GM18526 (cell line): ENCODE data around the gene HIGD2B.

Experiments
- POLR2A ChIP-seq: IDR thresholded peaks from 3 replicates; pipeline ENCODE4 v1.6.1; 2011; ENCODE audit not compliant: insufficient read length; ENCODE audit errors: extremely low read depth

Gene HIGD2B, protein sequence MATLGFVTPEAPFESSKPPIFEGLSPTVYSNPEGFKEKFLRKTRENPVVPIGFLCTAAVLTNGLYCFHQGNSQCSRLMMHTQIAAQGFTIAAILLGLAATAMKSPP

DNA sequence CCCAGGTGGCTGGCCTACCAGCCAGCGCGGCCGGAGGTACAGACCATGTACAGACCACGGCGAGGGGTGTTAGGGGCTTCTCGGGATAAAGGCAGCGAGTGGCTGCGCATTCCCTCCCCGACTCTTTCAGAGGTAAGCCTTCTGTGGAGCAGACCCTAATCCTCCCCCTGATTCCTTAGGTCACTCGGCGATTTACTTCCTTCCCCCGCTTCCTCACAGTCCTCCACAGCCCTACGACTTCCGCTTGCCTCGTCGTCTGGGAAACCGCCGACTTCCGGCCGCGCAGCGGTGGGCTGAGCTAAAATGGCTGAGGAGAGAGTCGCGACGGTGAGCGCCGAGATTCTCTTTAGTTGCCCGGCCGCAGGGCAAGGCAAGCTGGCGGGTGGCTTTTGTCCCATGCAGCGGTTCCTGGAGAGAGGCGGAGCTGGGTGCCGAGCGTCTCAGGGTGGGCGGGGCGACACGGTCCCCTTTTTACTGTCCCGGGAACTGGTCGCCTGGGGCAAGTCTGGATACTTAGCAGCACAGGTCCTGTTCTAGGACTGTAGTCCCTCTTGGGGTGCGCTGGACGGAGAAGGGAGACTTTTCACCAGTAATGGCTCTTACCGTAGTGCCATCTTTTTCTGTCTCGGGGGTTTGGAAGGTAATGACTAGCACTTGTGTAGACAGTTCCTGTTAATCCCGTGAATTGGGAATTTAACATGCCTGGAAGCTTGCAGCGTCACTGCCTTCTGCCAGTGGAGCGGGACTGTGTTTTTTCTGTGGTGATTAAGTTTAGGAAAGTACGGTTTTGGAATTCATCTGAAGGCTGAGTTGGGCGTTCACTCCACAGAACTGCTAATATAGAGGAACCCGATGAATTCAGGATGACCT is at the start of gene HIGD2B, which contains the start of gene BBS4:
HIGD2B (minus strand) TSS at position 258 of the 870 bp plus-strand sequence. CDS start 9,808 bp downstream, outside the sequence.
BBS4 (plus strand) TSS at position 283 of the 870 bp plus-strand sequence; CDS start at position 304, 21 bp downstream.
- no peak for TF ChIP-seq POLR2A

DNA sequence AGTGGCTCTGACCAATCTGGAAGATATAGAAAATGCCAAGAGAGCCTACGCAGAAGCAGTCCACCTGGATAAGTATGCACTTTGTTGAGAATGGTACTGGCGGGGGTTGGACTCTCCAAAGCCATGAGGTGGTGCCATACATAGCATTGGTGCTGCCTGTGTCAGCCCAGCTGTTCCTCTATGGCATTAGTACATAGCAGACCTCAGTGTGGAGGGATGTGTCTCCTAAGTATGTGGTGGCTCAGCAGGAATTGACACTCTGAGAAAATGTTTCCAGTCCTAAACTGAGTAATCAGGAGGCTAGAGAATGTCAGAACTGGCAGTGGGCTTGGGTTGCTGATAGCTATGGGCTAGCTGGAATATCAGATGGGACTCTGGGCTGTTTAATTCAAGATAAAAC is 49.1 kb upstream of the HIGD2B start:
- no peak for TF ChIP-seq POLR2A

DNA sequence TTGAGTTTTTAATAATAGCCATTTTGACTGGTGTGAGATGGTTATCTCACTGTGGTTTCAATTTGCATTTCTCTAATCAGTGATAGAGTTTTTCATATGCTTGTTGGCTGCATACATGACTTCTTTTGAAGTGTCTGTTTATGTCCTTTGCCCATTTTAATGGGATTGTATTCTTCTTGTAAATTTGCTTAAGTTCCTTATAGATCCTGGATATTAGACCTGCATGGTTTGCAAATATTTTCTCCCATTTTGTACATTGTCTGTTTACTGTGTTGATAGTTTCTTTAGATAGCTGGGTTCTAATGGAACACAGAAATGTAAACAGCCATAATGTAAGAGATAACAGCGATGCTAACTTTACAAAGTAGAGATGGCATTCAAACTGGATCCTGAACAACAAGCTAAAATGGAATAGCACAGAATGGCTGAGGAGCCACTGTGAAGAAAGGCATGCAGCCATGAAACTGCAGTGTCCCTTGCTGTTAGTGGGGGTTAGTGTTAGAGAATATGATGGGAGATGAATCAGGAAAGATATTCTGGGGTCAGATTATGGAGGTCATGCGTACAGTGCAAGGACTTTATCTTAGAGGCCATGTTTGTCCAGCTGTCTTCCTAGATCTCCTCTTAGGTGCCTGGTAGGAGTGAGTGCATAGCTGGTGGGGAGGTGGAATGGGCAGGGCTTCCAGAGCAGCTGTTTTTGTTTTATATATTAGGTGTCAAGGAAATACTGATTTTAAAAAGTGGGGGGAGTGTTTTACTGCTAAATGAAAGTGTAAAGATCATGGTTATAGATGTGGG is 48.2 kb upstream of the HIGD2B start:
- no peak for TF ChIP-seq POLR2A

DNA sequence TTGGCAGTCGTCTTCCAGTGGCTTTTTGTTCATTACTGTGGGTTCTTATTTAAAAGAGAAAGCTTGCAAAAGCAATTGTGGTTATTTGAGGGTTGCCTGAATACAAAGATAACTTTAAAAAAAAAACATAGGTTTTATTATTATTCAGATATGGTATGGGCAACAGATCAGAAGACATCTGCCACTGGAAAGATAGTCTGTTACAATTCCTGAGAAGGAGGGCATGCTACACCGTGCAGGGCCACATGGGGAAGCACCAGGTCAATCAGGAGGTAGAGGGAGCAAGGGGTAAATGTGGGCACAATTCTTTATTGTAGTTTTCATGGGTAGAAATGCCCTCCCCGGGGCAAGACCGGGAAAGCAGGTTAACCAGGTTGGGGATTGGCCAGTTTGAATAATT is 46.5 kb upstream of the HIGD2B start:
- TF ChIP-seq POLR2A = no peak

DNA sequence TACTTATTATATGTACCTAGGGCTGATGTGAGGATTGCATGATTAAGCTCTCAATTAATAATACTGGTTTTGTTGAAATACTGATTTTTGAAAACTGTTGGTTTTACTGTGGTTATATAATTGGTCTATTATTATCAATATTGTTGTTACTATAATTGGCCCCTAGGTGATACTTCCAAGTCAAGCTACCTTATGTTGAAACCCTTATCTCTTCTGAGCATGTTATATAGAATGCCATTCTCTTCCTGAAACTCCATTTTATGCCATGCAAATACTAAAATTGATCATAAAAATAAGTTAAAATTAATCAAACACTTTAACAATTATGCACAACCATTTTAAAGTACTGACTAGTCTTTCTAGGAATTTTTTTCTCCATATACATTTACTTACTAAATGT is 46.1 kb upstream of the HIGD2B start:
- no peak for TF ChIP-seq POLR2A

GRCh38 chr15:72728821-72729220 is 42.8 kb upstream of the HIGD2B start:
- no peak for TF ChIP-seq POLR2A

- no peak for TF ChIP-seq POLR2A
Observed at GRCh38 chr15:72727154-72727553, 41.2 kb upstream of the HIGD2B start.

GRCh38 chr15:72725446-72725845 is 39.5 kb upstream of the HIGD2B start:
- TF ChIP-seq POLR2A = no peak

DNA sequence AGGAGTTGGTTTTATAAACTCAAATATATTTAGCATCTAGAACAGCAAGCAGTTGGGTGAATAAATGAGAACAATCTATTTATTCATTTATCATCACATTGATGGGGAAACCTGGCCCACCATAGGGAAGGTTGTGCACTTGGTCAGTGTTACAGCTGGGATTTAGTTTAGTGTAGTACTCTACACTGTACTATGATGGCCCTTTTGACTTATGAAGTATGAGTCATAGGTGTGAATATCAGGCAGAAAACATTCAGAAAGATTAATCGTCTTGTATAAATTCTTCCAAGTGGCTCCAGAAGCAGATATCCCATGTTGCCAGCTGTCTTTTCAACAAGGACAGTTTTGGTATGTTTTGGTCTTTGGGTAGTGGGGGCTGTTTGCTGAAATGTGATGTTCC is 38.0 kb upstream of the HIGD2B start:
- TF ChIP-seq POLR2A = no peak

GRCh38 chr15:72722071-72722696 is 36.2 kb upstream of the HIGD2B start:
- TF ChIP-seq POLR2A = no peak

- TF ChIP-seq POLR2A = no peak
Observed at GRCh38 chr15:72706266-72706665, 20.3 kb upstream of the HIGD2B start.

- no peak for TF ChIP-seq POLR2A
Observed at GRCh38 chr15:72700076-72700475, 14.1 kb upstream of the HIGD2B start.

DNA sequence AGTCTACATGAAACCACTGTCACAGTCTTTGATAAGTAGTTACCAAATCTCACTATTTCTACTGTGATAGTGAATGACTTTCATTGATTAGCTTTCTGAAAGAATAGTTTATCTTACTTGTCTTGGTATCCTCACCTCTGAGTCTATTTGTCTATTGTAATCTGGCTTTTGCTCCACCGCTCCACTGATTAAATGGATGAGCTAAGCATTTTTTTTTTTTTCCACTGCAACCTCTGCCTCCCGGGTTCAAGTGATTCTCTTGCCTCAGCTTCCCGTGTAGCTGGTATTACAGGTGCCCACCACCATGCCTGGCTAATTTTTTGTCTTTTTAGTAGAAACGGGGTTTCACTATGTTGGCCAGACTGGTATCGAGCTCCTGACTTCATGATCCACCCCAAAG is 13.0 kb upstream of the HIGD2B start:
- no peak for TF ChIP-seq POLR2A

DNA sequence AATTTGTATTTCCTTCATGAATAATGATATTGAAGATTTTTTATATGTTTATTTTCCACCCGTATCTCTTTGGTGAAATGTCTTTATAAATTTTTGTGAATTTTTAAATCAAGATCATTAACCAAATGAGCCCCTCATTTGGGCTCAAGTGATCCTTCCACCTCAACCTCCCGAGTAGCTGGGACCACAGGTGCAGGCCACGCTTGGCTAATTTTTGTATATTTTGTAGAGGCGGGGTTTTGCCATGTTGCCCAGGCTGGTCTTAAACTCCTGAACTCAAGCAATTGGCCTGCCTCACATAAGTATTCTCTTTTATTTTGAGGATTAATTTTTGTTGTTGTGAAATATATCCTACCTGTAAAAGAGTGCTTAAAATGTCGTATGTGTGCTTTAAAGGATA is 5.0 kb upstream of the HIGD2B start:
- no peak for TF ChIP-seq POLR2A

GRCh38 chr15:72688697-72689096 is 2.7 kb upstream of the HIGD2B start:
- TF ChIP-seq POLR2A = no peak

DNA sequence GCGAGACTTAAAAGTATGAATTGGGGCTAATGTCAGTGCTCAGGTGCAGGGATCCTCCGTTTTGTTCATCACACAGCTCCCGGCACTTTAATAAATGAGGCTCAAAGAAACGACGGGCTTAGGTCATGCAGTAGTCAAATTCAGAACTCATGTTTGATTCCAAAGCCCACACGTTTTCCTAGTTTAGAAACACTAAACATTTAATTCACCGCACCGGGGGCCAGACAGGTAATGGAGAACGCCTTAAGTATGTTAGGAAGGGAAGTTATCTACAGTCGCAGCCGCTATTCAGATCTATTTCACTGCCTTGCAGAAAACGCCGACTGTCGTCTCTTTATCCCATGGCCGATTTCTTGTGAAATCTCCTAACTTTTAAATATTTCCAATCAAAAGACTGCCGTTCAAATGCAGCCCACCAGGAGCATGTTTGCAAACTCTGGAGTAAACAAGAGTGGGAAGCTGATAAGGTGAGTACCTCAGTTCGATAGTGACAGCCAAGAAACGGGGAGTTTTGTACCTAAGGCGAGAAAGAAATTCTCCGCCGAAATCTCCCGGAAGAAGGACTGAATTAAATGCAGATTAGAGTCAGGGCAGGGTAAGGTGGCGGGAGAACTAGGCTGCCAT is 569 bp downstream of the HIGD2B start:
- TF ChIP-seq POLR2A = no peak

DNA sequence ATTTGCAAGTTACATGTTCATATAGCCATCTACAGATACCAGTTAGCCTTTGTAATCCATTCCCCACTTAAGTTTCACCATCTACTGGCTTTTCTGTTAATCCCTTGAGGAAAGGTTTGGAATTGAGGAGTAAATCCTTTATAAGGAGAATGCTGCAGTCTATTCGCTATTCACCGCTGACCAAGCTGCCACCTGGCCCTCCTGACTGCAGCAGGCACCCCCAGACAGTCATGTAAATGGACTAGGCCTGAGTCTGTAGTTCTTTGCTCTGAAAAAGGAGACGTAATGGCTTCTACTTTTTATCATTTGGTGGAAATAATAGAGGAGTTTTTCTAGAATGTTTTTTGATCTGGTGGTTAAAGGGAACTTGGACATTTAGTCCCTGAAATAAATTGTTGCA is 3.2 kb downstream of the HIGD2B start:
- TF ChIP-seq POLR2A = no peak
